ENCODE measurements around the gene RBM41.
"Not testable (repeated sequence)": the region's sequence is repeated elsewhere in the genome, so short reads cannot be mapped to it uniquely, and the experiment has no call there.

The RBM41 gene

DNA sequence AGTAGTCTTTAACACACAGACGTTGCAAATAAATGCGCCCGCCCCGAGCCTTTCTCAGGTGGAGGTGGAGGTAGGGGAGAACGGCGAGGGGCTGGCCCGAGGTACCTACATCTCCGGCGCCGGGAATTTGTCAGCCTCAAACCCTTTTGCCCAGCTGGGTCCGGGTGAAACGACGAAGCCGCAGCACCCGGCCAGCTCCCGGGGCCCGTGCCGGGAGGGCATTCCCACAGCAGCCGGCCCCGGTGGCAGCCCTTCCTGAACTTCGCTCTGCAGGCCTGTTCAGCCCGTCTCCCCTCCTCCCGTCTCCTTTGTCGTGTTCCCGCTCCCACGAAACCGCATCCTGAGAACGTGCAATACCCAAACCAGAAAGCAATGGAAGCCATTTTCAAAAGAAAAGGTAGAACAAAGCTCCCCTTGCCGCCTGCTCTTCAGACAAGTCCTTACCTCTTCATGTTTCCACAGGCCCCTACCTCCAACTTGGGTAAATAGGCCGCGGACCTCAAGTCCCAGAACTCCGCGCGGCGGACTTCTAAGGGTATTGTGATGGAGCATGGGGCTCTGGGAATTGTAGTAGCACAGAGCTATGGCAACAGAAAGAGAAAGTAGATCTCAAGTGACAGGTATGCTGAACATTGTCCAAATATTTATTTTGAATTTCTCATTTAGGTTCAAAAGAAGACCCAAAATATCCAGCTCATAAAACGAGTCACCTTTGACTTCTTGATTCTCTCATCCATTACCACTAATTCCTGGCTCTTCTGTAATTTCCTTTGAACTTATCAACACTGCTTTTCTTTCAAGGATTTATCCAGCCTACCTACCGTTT, at the start of gene RBM41:
Gene RBM41 (minus strand): TSS at position 501 of the 826 bp plus-strand sequence. CDS start 49 bp downstream, at position 452.
- H3K27ac ChIP-seq = peak within 1 kb of the TSS; percentile 24
- peak; percentile 20 for DNase-seq (ENCODE audit: low read depth, low spot score)

DNA sequence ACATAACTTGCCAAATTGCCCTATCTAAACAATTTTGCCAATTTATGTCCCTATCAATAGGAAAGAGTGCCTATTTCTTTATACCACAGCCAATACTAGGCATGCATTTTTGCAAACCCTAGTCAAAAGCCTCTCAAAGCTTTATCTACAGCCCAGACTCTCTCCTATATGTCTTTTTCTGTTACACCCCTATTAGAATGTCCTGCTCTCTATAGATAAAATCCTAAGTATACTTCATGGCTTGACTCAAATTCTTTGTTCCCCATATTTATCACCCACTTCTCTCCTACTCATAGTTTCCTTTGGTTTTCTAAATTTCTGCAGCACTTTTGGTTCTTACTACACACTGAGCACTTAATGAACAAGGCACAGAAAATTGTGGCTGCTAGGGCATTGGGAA, 49.6 kb upstream of the RBM41 start:
- DNase-seq (ENCODE audit: low read depth, low spot score) = no peak
- H3K27ac ChIP-seq = no peak overlapping the region

DNA sequence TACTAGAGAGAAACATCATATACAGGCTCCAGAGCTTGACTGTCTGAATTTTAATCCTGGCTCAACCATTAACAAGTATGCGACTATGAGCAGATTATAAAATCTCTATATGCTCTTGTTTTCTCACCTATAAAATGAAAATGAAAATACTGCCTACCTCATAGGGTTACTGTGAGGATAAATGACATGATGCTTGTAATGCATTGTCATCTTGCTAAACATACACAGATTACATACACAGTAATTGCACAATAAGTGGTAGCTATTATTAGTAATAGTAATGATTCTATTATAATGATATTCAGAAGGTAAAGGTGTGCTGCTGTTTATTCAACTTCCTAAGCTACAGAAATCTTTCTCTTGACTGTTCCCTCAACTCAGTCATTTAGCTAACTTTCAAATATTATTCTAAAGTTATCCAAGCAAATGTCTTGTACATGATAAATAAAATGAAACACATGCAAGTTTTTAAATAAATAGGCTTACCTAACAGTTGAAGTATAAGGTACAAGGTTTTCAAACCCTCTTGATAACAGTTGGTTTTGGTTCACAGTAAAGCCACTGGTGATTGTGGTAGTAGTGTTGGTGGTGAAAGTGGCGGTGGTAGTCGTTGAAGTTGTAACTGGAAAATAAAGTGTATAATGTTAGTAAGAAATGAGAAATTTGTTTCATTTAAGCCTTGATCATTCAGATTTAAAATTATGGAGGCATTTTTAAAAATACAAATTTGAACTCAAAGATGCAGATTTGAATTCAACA, 48.7 kb upstream of the RBM41 start:
- no peak overlapping the region for H3K27ac ChIP-seq
- no peak for DNase-seq (ENCODE audit: low read depth, low spot score)

DNA sequence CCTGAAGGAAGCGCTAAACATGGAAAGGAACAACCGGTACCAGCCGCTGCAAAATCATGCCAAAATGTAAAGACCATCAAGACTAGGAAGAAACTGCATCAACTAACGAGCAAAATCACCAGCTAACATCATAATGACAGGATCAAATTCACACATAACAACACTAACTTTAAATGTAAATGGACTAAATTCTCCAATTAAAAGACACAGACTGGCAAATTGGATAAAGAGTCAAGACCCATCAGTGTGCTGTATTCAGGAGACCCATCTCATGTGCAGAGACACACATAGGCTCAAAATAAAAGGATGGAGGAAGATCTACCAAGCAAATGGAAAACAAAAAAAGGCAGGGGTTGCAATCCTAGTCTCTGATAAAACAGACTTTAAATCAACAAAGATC, 39.0 kb upstream of the RBM41 start:
- not testable (repeated sequence) for DNase-seq (ENCODE audit: low read depth, low spot score); H3K27ac ChIP-seq

DNA sequence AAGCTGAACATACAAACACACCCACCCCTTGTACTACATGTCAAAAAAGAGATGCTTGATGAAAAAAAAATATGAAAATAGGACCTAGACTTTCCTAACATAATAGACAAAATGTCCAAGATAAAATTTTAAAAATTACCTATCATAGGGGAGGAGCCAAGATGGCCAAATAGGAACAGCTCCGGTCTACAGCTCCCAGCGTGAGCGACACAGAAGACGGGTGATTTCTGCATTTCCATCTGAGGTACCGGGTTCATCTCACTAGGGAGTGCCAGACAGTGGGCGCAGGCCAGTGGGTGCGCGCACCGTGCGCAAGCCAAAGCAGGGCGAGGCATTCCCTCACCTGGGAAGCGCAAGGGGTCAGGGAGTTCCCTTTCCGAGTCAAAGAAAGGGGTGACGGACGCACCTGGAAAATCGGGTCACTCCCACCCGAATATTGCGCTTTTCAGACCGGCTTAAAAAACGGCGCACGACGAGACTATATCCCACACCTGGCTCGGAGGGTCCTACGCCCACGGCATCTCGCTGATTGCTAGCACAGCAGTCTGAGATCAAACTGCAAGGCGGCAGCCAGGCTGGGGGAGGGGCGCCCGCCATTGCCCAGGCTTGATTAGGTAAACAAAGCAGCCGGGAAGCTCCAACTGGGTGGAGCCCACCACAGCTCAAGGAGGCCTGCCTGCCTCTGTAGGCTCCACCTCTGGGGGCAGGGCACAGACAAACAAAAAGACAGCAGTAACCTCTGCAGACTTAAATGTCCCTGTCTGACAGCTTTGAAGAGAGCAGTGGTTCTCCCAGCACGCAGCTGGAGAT, 37.2 kb upstream of the RBM41 start:
- peak overlapping the region; percentile 77 for H3K27ac ChIP-seq
- not testable (repeated sequence) for DNase-seq (ENCODE audit: low read depth, low spot score)

DNA sequence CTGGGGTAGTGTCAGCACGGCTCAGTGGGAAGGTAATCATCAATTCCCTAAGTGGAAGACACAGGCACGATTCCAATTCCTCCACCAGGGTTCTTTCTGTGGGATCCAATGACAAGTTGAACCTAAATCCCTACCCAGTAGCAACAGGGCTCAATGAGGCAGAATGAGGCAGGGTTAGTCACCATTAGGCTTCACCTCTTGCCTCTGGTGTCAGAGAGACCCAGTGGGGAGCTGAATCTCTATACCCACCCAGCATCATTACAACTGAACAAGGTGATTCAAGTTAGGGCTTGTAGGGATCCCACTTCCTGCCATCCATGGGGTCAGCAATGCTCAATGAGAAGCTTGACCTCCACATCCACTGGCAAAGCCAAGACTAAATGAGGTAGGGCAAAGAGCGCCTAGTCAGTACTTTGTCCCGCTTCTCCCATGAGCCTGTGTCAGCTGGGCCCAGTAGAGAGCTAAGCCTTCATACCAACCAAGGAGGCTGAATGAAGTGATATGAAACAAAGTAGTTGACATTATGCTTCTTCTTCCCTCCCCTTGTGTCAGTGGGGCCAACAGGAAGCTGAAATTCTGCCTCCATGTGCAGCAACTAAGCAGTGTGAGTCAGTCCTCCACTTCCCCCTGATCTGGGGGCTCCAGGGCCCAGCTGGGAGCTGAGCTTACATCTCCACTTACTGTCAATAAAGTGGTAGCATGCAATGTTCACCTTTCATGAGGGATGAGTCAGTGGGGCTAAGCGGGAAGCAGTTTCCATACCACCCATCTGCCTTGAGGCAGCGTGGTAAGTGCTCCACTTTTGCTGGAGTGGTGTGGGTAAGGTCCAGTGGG, 36.4 kb upstream of the RBM41 start:
- DNase-seq (ENCODE audit: low read depth, low spot score) = peak; percentile 24
- H3K27ac ChIP-seq = peak overlapping the region; percentile 77

DNA sequence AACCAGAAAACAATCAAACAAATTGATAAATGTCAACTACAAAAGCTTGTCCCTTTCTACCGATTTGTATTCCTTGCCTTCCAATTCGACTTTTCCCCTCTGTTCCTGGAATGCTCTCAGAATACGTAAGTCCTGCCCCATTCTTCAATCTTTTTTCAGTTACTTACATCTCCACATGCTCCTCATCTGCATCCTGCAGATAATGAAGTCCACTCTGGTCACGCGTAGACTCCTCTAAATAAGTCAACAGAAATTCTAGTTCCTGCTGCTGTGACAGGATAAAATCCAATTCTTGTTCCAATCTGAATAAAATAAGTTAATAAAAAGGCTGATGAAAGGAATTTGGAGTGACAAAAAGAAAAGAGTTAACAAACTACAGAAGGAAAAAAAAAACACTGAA, 34.4 kb upstream of the RBM41 start:
- H3K27ac ChIP-seq = no peak overlapping the region
- DNase-seq (ENCODE audit: low read depth, low spot score) = no peak

DNA sequence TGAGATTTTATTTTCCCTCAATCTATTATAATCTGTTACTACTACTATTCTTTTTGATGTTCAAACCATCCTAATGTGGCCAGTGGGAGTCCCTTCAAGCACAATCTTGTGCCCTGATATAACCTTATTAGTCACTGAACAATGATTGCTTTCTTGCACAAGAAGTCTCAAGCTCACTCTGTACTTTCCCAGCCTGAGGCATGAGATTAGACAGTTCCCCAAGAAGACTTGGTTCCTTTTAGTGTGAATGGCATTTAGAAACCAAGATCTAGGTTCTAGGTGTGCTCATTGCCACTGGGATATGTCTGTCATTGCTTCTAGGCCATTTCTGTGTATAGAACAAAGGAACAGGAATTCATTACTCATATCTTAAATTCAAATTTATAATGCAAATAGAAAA, 28.0 kb upstream of the RBM41 start:
- DNase-seq (ENCODE audit: low read depth, low spot score) = peak; percentile 29
- H3K27ac ChIP-seq = peak overlapping the region; percentile 40

DNA sequence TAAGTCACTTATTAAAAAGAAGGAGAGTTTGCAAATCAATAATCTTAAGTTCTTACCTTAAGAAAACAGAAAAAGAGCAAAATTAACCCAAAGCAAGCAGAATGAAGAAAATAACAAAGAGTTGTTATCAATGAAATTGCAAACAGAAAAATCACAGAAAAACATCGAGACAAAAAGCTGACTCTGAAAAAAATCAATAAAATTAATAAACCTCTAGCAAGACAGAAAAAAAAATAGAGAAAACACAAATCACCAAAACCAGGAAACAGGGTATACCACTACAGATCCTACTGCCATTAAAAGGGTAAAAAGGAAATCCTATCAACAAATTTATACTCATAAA, 17.3 kb upstream of the RBM41 start:
- H3K27ac ChIP-seq = peak overlapping the region; percentile 97
- DNase-seq (ENCODE audit: low read depth, low spot score) = no peak

DNA sequence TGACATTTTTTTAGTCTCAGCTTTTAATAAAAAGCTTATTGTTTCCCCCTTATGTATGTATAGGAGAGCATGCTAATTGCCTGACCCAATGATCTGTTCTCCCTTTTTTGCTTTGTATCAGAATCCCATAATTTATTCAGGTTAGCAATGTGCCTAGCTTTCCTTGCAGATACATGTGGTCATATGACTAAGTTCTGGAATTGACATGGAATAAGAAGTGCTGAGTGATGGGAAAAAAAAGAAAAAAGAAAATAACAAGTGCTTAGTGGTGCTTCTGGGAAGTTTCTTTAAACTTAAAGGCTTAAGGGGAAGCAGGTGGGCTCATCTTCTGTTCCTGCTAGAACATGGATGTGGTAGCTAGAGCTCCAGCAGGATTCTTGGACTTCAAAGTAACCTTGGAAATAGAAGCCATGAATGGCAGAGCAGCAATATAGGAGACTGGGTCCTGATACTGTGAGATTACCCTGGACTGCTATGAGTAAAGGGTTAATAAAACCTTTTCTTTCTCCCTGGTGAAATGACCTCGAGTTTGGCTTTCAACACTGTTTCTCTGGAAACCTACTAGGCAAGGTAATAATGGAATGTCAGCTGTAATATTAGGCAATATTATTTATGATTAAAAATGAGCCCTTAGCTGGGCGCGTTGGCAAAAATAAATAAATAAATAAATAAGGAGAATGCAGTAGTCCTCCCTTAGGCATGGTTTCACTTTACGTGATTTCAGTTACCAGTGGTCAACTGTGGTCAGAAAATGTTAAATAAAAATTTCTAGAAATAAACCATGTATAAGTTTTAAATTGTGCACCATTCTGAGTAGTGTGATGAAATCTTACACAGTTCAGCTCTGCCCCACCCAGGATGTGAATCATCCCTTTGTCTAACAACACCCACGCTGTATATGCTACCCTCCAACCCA, 16.7 kb upstream of the RBM41 start:
- DNase-seq (ENCODE audit: low read depth, low spot score) = no peak
- peak overlapping the region; percentile 97 for H3K27ac ChIP-seq

DNA sequence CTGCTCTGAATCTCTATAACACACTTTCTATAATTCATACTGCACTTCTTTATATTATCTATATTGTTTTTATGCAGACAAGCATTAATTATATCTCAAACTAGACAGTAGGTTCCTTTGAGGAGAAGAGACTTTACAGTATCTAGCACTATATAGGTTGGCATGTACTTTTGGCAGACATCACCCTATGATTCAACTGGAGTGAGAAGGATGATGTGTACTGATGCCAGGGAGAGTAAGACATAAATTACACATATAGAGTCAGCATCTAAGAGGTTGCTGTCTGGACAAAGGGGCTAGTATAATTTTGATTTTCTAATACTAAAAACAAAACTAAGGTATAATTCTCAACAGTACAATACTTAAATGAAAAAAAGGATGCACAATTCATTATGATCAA, 5.1 kb upstream of the RBM41 start:
- no peak for DNase-seq (ENCODE audit: low read depth, low spot score)

DNA sequence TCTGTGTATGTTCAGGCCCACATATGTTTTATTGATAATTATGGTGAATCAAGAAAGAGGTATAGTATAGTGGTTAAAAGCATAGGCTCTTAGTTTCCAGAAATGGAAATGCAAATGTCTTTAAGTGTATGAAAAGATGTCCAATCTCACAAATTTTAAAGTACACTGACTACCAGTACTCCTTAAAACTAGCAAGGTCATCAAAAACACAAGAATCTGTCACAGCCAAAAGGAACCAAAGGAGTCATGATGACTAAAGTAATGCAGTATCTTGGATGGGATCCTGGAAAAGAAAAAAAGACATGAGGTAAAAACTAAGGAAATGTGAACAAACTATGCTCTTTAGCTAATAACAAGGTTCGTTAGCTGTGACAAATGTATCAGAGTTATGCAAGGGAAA, 661 bp upstream of the RBM41 start:
- DNase-seq (ENCODE audit: low read depth, low spot score) = no peak
- no peak overlapping the region for H3K27ac ChIP-seq

More for the DNA sequence above, 5.1 kb upstream of the RBM41 start:
- H3K27ac ChIP-seq = no peak overlapping the region

DNA sequence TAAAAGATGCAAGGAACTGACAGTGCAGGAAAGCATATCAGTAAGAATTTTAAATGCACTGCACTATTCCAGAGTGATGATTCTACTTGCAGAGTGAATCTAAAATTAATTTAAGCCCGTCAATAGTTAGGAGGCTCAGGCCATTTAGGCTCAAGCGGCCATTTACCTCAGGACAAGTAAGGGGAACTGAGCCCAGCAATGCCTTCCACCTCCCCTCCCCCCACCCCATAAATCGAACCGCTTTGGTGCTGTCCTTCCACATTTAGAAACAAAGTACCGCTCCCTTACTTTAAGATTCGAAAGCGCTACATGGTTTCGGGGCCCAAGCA, 665 bp downstream of the RBM41 start:
- DNase-seq (ENCODE audit: low read depth, low spot score) = no peak

DNA sequence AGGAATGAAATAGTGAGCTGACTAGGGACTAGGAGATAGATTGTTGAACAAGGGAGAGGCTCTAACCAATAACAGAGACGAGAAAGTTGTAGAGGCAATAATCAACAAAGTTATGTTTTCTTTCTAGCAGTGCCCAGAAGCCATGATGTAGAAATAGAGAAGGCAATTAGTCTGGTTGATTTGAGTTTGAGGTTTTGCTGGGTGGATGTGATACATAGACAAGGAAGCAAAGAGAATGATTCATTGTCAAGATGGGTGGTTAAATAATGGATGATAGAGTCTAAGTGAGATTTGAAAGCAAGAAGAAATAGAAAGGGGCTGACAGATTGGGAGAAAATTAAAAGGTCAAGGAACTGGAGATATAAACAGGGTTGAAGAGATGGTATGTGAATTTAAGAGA, 11.2 kb downstream of the RBM41 start:
- no peak for DNase-seq (ENCODE audit: low read depth, low spot score)

More for the DNA sequence above, 665 bp downstream of the RBM41 start:
- H3K27ac ChIP-seq = peak overlapping the region; percentile 24

DNA sequence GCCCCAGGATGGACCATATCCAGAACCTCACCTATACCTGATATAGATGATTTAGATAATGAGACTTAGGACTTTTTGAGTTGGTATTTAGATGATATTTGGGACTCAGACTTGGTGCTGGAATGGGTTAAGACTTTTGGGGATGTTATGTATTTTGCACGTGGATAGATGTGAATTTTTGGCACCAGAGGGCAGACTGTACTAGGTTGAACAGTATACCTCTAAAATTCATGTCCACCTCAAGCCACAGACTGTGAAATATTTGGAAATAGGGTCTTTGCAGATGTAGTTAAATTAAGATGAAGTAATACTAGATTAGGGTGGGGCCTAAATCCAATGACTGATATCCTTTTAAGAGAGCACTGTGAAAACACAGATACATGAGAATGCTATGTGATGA, 15.6 kb downstream of the RBM41 start:
- no peak for DNase-seq (ENCODE audit: low read depth, low spot score)
- H3K27ac ChIP-seq = no peak overlapping the region

More for the DNA sequence above, 11.2 kb downstream of the RBM41 start:
- no peak overlapping the region for H3K27ac ChIP-seq

DNA sequence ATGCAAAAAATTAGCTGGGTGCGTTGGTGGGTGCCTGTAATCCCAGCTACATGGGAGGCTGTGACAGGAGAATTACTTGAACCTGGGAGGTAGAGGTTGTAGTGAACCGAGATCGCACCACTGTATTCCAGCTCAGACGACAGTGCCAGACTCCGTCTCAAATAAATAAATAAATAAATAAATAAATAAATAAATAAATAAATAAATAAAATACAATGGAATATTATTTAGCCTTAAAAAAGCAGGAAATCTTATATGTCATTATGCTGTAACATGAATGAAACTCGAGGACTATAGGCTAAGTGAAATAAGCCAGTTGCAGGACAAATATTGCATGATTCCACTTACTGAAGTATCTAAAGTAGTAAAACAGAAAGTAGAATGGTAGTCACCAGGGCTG, 42.5 kb downstream of the RBM41 start:
- H3K27ac ChIP-seq = no peak overlapping the region
- no peak for DNase-seq (ENCODE audit: low read depth, low spot score)

DNA sequence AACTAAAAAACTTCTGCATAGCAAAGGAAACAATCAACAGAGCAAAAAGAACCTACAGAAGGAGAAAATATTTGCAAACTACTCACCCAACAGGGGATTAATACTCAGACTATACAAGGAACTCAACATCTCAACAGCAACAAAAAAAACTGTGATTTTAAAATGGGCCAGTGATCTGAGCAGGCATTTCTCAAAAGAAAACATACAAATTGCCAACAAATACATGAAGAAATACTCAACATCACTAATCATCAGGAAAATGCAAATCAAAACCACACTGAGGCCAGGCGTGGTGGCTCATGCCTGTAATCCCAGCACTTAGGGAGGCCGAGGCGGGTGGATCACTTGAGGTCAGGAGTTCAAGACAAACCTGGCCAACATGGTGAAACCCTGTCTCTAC, 60.9 kb downstream of the RBM41 start:
- DNase-seq (ENCODE audit: low read depth, low spot score); H3K27ac ChIP-seq: not testable (repeated sequence)

DNA sequence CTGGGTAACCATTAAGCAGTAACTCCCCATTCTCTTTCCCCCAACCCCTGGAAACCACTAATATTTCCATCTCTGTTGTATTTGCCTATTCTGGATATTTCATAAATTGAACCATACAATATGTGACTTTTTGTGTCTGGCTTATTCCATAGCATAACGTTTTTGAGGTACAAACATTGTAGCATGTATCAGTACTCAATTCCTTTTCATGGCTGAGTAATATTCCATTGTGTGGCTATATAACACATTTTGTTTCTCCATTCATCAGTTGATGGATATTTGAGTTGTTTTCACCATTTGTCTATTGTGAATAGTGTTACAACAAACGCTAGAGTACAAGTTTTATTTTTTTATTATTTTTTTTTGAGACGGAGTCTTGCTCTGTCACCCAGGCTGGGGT, 63.6 kb downstream of the RBM41 start:
- no peak for DNase-seq (ENCODE audit: low read depth, low spot score)
- H3K27ac ChIP-seq = no peak overlapping the region

DNA sequence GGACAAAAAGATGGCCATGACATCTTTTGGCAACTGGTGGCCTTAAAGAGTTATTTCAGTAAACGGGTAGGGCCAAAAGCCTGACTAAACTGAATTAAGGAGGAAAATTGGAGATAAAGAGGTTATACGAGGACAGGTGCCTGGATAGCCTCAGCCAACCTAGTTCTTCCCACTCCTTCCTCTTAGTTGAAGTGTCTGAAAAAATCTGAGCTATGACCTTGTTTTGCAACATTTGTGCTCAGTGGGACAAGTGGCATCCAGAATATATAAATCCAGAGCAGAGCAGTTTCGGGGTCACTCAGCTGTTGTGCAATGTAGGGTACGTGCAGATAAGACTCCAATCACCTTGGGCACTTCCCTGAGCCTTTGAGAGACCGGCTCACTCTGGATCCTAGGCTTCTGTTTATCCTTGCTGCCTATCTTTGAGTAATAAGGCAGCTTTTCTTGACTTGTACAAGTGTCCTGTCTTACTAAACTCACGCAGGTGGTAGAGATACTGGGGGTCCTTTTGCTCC, 68.4 kb downstream of the RBM41 start:
- H3K27ac ChIP-seq = no peak overlapping the region
- no peak for DNase-seq (ENCODE audit: low read depth, low spot score)
